HepG2 (cell line): Measurements from ENCODE around the gene SLC2A6. TPM values are rescaled to one million over a fixed set of nuclear protein-coding genes. Genes with fewer than 3 reads are reported as not detected.

ENCODE experiments used
- ARHGAP35 ChIP-seq: sonication (generic); formaldehyde crosslinking; IDR thresholded peaks from 2 replicates; pipeline ENCODE4 v1.9.0; 2022; ENCODE audit warnings: mild to moderate bottlenecking, inconsistent platforms, moderate library complexity, missing genetic modification reagents, borderline replicate concordance
- EED ChIP-seq: sonication (generic); formaldehyde crosslinking; IDR thresholded peaks from 2 replicates; pipeline ENCODE4 v1.5.0; 2020; ENCODE audit warnings: mild to moderate bottlenecking, missing genetic modification reagents
- YEATS2 ChIP-seq: sonication (generic); formaldehyde crosslinking; IDR thresholded peaks from 2 replicates; pipeline ENCODE4 v1.4.0; 2020; ENCODE audit warnings: missing genetic modification reagents, borderline replicate concordance
- ZNF10 ChIP-seq: sonication (generic); formaldehyde crosslinking; IDR thresholded peaks from 2 replicates; pipeline ENCODE4 v1.4.0; 2020; ENCODE audit warnings: mild to moderate bottlenecking, low read depth, missing genetic modification reagents, borderline replicate concordance
- ZNF207 ChIP-seq: fragments of 450-650 bp; IDR thresholded peaks from 2 replicates; pipeline ENCODE4 v1.6.1; 2016; ENCODE audit warnings: antibody characterized with exemption, borderline replicate concordance
- ZNF703 ChIP-seq: sonication (generic); formaldehyde crosslinking; IDR thresholded peaks from 2 replicates; pipeline ENCODE4 v1.5.1; 2020; ENCODE audit warnings: missing genetic modification reagents, mild to moderate bottlenecking, moderate library complexity, borderline replicate concordance
- ZNF776 ChIP-seq: sonication (generic); formaldehyde crosslinking; IDR thresholded peaks from 2 replicates; pipeline ENCODE4 v1.4.0; 2020; ENCODE audit warnings: mild to moderate bottlenecking, missing genetic modification reagents
- polyA plus RNA-seq, 8 experiments: library from polyadenylated mRNA; depleted of rRNA in 3 of 8; stranded (reverse) in 7 of 8; unstranded in 1 of 8; fragments of >200 nt; fragmentation: Illumina TruSeq in 4 of 8; extraction: Trizol in 4 of 8; gene quantifications; 2 replicates each; pipeline versions ENCODE4 v1.2.1 to v1.2.3, GENCODE V29; 2011 to 2016; ENCODE audit warnings: low read depth in 4 of 8, missing spikeins in 1 of 8, mixed read lengths in 1 of 8; ENCODE audit not compliant: insufficient read depth in 1 of 8
- total RNA-seq, 5 experiments: library from RNA; depleted of rRNA; stranded (reverse); fragments of >200 nt; fragmentation: Illumina TruSeq; extraction: Trizol; gene quantifications; 2 replicates each; pipeline ENCODE4 v1.2.3, GENCODE V29; 2016; ENCODE audit warnings: low read depth in 1 of 5
- TF ChIP-seq, protein P1 (sequence below): sonication (generic); formaldehyde crosslinking; IDR thresholded peaks from 2 replicates; pipeline ENCODE4 v1.4.0; 2020; ENCODE audit warnings: mild to moderate bottlenecking, missing genetic modification reagents
- TF ChIP-seq, protein P2 (sequence below), 2 experiments: sonication (generic) in 1 of 2; formaldehyde crosslinking in 1 of 2; IDR thresholded peaks; 2 replicates each; pipeline versions ENCODE4 v1.4.0 to v1.6.1; 2016 to 2020; ENCODE audit warnings: borderline replicate concordance in 1 of 2, low read depth in 1 of 2, mild to moderate bottlenecking in 1 of 2, missing genetic modification reagents in 1 of 2
- TF ChIP-seq, protein P3 (sequence below): sonication (generic); formaldehyde crosslinking; IDR thresholded peaks from 2 replicates; pipeline ENCODE4 v1.4.0; 2020; ENCODE audit warnings: missing genetic modification reagents
- TF ChIP-seq, protein P4 (sequence below): sonication (generic); formaldehyde crosslinking; IDR thresholded peaks from 2 replicates; pipeline ENCODE4 v1.5.0; 2020; ENCODE audit warnings: missing genetic modification reagents, mild to moderate bottlenecking, borderline replicate concordance

Gene SLC2A6
- total and polyA plus RNA-seq, 2 of the 13 experiments (the other 11 are each of a cell fraction or from before 2014, with no cell fraction given): 4.1 to 15.0 TPM

DNA sequence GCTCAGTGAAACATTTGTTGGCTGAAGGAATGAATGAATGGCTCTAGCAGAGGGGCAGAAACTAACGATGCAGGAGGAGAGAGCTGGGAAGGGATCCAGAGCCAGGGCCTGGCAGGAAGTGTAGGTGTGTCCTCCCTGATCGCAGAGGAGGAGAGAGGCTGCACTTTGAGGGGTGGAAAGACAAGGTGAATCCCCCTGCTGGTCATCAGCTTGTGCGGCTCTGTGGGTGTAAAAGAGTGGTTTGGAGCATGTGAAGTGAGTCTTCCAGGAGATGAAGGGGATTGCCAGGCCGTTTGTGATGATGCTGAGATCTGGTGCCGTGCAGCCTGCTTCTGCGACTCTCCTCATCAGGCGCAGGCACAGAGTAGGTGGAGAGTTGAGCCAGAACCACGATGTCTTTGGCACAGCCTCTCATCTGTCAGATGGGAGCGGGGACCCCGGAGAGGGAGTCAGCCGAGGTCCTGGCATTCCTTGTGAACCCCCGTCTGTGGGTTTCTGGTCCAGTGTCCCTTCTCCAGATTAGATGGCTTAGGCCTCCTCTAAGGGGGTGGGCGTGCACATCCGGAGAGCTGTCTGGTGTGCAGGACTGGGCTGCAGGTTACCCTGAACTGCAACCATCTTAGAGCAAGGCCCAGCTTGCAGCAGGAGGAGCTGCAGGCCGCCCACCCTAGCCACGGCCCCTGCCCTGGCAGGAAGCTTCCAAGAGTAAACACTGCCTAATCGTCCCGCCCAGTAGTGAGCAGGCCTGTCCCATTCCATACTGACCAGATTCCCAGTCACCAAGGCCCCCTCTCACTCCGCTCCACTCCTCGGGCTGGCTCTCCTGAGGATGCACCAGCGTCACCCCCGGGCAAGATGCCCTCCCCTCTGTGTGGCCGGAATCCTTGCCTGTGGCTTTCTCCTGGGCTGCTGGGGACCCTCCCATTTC lies 57.0 kb downstream of the SLC2A6 start, which contains the start of gene ADAMTS13 (continued):
- TF ChIP-seq, protein P1, sequence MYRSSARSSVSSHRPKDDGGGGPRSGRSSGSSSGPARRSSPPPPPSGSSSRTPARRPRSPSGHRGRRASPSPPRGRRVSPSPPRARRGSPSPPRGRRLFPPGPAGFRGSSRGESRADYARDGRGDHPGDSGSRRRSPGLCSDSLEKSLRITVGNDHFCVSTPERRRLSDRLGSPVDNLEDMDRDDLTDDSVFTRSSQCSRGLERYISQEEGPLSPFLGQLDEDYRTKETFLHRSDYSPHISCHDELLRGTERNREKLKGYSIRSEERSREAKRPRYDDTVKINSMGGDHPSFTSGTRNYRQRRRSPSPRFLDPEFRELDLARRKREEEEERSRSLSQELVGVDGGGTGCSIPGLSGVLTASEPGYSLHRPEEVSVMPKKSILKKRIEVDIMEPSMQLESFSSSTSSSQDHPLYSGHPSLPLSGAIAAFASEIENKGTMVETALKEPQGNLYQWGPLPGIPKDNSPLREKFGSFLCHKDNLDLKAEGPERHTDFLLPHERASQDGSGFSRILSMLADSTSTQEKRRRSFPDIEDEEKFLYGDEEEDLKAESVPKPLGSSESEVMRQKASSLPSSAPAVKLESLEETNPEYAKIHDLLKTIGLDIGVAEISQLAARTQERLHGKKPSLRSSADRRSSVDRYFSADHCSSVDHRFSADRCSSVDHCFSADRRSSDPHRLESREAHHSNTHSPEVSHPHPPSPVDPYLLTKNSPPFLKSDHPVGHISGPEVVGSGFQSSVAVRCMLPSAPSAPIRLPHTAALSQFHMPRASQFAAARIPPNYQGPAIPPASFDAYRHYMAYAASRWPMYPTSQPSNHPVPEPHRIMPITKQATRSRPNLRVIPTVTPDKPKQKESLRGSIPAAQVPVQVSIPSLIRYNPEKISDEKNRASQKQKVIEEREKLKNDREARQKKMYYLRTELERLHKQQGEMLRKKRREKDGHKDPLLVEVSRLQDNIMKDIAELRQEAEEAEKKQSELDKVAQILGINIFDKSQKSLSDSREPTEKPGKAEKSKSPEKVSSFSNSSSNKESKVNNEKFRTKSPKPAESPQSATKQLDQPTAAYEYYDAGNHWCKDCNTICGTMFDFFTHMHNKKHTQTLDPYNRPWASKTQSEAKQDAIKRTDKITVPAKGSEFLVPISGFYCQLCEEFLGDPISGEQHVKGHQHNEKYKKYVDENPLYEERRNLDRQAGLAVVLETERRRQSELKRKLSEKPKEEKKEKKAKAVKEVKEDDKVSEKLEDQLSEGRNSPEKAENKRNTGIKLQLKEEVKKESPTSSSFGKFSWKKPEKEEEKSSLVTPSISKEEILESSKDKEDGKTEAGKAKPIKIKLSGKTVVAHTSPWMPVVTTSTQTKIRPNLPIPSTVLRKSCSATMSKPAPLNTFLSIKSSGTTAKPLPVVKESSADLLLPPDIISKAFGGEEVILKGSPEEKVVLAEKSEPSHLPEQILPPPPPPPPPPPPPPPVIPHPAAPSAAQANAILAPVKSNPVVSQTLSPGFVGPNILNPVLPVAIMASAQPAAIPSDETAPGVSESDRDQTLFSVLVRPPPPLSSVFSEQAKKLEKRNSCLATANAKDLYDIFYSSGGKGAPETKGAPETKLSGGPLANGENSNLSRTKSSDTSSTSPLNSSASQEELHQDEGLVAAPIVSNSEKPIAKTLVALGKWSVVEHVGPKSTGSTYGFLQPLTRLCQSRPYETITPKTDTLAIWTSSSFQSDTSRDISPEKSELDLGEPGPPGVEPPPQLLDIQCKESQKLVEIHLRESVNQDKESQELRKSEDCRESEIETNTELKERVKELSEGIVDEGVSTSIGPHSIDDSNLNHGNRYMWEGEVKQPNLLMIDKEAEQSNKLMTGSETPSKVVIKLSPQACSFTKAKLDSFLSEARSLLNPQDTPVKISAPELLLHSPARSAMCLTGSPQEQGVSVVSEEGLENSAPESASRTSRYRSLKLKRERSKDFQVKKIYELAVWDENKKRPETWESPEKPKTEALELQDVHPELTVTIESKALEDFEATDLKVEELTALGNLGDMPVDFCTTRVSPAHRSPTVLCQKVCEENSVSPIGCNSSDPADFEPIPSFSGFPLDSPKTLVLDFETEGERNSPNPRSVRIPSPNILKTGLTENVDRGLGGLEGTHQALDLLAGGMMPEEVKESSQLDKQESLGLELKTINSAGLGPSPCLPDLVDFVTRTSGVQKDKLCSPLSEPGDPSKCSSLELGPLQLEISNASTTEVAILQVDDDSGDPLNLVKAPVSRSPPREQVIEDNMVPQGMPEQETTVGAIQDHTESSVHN (CRISPR knock-in tag): 0 out of 2 replicates have a peak, but pooled peaks have one; percentile 27
- no peak for TF ChIP-seq EED
- TF ChIP-seq ZNF10 (CRISPR knock-in tag): no peak
- no peak for TF ChIP-seq ARHGAP35 (CRISPR knock-in tag)
- TF ChIP-seq, protein P2, sequence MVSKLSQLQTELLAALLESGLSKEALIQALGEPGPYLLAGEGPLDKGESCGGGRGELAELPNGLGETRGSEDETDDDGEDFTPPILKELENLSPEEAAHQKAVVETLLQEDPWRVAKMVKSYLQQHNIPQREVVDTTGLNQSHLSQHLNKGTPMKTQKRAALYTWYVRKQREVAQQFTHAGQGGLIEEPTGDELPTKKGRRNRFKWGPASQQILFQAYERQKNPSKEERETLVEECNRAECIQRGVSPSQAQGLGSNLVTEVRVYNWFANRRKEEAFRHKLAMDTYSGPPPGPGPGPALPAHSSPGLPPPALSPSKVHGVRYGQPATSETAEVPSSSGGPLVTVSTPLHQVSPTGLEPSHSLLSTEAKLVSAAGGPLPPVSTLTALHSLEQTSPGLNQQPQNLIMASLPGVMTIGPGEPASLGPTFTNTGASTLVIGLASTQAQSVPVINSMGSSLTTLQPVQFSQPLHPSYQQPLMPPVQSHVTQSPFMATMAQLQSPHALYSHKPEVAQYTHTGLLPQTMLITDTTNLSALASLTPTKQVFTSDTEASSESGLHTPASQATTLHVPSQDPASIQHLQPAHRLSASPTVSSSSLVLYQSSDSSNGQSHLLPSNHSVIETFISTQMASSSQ (IDR thresholded peaks at IDR 0.05; ENCODE audit: low read depth): no peak
- TF ChIP-seq, protein P2 (CRISPR knock-in tag; IDR thresholded peaks at IDR 0.05; ENCODE audit: borderline replicate concordance): 0 out of 2 replicates have a peak, but pooled peaks have one; percentile 38
- TF ChIP-seq, protein P3, sequence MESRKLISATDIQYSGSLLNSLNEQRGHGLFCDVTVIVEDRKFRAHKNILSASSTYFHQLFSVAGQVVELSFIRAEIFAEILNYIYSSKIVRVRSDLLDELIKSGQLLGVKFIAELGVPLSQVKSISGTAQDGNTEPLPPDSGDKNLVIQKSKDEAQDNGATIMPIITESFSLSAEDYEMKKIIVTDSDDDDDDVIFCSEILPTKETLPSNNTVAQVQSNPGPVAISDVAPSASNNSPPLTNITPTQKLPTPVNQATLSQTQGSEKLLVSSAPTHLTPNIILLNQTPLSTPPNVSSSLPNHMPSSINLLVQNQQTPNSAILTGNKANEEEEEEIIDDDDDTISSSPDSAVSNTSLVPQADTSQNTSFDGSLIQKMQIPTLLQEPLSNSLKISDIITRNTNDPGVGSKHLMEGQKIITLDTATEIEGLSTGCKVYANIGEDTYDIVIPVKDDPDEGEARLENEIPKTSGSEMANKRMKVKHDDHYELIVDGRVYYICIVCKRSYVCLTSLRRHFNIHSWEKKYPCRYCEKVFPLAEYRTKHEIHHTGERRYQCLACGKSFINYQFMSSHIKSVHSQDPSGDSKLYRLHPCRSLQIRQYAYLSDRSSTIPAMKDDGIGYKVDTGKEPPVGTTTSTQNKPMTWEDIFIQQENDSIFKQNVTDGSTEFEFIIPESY (CRISPR knock-in tag): no peak
- TF ChIP-seq ZNF703 (CRISPR knock-in tag): no peak
- no peak for TF ChIP-seq ZNF776 (CRISPR knock-in tag)
- no peak for TF ChIP-seq ZNF207
- TF ChIP-seq, protein P4, sequence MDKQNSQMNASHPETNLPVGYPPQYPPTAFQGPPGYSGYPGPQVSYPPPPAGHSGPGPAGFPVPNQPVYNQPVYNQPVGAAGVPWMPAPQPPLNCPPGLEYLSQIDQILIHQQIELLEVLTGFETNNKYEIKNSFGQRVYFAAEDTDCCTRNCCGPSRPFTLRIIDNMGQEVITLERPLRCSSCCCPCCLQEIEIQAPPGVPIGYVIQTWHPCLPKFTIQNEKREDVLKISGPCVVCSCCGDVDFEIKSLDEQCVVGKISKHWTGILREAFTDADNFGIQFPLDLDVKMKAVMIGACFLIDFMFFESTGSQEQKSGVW (CRISPR knock-in tag): no peak
- TF ChIP-seq YEATS2: no peak
